ENCODE data around the gene HDAC4. TPM values are rescaled to one million over a fixed set of nuclear protein-coding genes. Genes with fewer than 3 reads are reported as not detected.

HDAC4 gene
- total RNA-seq, 2 donors from 2014 or later, result 9.3 to 139 TPM

DNA sequence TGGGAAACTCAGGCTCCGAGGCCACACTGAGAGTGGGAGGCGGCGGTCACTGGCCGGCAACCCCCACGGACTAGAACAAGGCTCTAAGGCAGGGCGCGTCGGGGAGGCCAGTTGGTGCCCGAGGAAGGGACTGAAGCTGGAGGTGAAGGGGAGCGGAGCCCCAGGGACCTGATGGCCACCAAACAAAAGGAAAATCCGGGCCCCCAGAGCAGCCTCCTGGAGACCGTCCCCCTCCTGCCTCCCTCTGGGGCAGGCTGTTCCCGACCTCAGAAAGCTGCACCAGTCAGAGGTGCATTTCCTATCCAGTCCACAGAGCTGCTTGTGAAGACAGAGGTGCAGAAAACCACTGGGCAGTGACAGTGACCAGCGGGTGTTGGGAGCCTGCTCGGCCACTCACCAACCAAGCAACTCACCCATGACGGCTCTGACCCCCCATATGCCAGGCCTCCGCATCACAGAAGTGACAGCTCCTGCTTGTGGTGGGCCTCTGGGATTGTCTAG is 380.2 kb downstream of the HDAC4 start:
- no peaks in the 10 kb centered on the region for H3K9me3 ChIP-seq
- no peaks in the 10 kb centered on the region for H3K27me3 ChIP-seq
- no peaks in the 10 kb centered on the region for H3K4me1 ChIP-seq
- H3K36me3 ChIP-seq (replicated peaks in 1 of 2; ENCODE audit: insufficient read depth in 1 of 2, low read depth in 2 of 2), result no peaks in the 10 kb centered on the region
- no peak for ATAC-seq
- TF ChIP-seq, protein P1, sequence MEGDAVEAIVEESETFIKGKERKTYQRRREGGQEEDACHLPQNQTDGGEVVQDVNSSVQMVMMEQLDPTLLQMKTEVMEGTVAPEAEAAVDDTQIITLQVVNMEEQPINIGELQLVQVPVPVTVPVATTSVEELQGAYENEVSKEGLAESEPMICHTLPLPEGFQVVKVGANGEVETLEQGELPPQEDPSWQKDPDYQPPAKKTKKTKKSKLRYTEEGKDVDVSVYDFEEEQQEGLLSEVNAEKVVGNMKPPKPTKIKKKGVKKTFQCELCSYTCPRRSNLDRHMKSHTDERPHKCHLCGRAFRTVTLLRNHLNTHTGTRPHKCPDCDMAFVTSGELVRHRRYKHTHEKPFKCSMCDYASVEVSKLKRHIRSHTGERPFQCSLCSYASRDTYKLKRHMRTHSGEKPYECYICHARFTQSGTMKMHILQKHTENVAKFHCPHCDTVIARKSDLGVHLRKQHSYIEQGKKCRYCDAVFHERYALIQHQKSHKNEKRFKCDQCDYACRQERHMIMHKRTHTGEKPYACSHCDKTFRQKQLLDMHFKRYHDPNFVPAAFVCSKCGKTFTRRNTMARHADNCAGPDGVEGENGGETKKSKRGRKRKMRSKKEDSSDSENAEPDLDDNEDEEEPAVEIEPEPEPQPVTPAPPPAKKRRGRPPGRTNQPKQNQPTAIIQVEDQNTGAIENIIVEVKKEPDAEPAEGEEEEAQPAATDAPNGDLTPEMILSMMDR (IDR thresholded peaks at IDR 0.05), result no peak
- TF ChIP-seq POLR2A (IDR thresholded peaks at IDR 0.05), result no peak
- DNase-seq, result no peak
- H3K4me3 ChIP-seq, result no peak overlapping the region
- intact Hi-C loops (cut with DNase I), result no loop called here
- WGBS, 2 donors, result 66 to 75% methylated on average over 13 to 17 of the region's 17 CpGs
- H3K27ac ChIP-seq, result no peak overlapping the region

DNA sequence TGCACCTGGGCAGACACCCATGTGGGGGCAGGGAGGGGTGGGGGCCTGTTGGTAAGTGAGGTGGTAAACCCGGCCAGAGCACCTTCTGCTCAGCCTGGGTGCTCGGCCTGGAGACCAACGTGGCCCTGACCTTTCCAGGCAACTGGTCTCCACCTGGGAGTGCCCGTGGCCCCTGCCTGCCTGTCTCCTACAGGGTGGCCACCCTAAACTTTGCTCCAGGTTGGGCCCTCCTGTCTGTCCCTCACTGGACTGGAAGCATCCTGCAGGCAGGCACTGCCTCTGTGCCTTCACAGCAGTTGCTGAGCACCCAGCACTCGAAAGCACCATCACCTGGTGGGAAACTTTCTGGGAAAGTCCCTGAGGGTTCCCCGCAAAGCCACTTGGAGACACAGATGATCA is 381.6 kb downstream of the HDAC4 start:
- DNase-seq (no peak), ATAC-seq (no peak)
- H3K27ac ChIP-seq, result no peak overlapping the region
- intact Hi-C loops (cut with DNase I), result no loop called here
- no peaks in the 10 kb centered on the region for H3K36me3 ChIP-seq (replicated peaks in 1 of 2; ENCODE audit: insufficient read depth in 1 of 2, low read depth in 2 of 2)
- 76 to 80% methylated on average over 5 to 6 of the region's 6 CpGs for WGBS, 2 donors
- H3K27me3 ChIP-seq, result no peaks in the 10 kb centered on the region
- H3K4me3 ChIP-seq, result no peak overlapping the region
- no peaks in the 10 kb centered on the region for H3K9me3 ChIP-seq
- H3K4me1 ChIP-seq, result no peaks in the 10 kb centered on the region
- no peak for TF ChIP-seq POLR2A (IDR thresholded peaks at IDR 0.05)
- TF ChIP-seq, protein P1 (IDR thresholded peaks at IDR 0.05), result no peak

DNA sequence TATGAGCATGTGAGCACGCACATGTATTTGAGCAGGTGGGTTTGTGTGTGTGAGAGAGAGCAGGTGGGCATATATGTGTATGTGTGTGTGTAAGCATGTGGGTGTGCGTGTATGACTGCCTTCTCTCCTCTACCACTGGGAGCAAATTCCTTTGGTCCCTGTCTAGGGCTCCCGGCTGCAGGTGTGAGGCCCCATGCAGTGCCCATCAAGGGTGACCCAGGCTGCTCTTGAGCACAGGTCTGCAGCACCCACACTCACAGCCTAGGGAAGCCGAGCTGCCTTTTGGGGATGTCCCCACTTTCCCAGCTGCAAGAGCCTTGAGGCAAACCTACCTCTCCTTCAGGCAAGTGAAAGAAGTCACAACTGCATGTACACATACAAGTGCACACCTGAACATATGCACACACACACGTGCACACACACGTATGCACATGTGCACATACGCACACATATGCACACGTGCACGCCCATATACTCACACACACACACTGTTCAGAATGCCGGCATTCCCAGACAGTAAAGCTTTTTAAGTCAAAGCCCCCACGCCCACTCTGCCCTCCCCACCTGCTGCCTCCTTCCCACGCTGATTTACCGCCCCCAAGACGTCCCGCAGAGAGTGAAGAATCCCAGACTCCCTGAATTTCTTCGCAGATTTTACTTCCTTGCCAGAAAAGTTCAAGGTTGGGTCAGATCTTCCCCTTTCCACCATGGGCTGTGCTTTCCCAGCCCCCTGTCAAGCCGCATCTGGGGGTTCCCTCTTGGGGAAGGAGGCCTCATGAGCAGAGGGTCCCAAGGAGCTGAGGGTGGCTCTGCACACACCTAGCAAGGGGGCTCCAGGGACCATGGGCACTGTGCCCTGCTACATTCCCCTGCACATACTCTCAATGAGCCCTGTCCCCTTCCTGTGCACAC is 382.3 kb downstream of the HDAC4 start:
- Histone ChIP-seq H3K4me3 (no peak overlapping the region), H3K9me3 (no peaks in the 10 kb centered on the region), H3K36me3 (replicated peaks in 1 of 2; ENCODE audit: insufficient read depth in 1 of 2, low read depth in 2 of 2) (no peaks in the 10 kb centered on the region), H3K27ac (no peak overlapping the region), H3K4me1 (no peaks in the 10 kb centered on the region), H3K27me3 (no peaks in the 10 kb centered on the region)
- ATAC-seq (no peak), DNase-seq (no peak)
- TF ChIP-seq, protein P1 (IDR thresholded peaks at IDR 0.05), result no peak
- TF ChIP-seq POLR2A (IDR thresholded peaks at IDR 0.05), result no peak
- intact Hi-C loops (cut with DNase I), result no loop called here
- 66 to 71% methylated on average over 17 of the region's 17 CpGs for WGBS, 2 donors

DNA sequence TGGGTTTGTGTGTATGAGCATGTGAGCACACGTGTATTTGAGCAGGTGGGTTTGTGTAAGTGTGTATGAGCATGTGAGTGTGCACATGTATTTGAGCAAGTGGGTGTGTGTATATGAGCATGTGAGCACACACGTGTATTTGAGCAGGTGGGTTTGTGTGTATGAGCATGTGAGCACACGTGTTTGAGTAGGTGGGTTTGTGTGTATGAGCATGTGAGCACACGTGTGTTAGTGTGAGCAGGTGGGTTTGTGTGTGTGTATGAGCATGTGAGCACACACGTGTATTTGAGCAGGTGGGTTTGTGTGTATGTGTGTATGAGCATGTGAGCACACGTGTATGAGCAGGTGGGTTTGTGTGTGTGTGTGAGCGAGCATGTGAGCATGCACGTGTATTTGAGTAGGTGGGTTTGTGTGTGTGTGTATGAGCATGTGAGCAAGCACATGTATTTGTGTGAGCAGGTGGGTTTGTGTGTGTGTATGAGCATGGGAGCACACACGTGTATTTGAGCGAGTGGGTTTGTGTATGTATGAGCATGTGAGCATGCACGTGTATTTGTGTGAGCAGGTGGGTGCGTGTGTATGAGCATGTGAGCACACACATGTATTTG is 383.2 kb downstream of the HDAC4 start:
- H3K36me3 ChIP-seq (replicated peaks in 1 of 2; ENCODE audit: insufficient read depth in 1 of 2, low read depth in 2 of 2), result no peaks in the 10 kb centered on the region
- no peak for TF ChIP-seq POLR2A (IDR thresholded peaks at IDR 0.05)
- TF ChIP-seq, protein P1 (IDR thresholded peaks at IDR 0.05), result no peak
- DNase-seq (no peak), ATAC-seq (no peak)
- no peak overlapping the region for H3K4me3 ChIP-seq
- no peaks in the 10 kb centered on the region for H3K27me3 ChIP-seq
- no peak overlapping the region for H3K27ac ChIP-seq
- H3K4me1 ChIP-seq, result no peaks in the 10 kb centered on the region
- WGBS, 2 donors, result 64 to 75% methylated on average over 12 of the region's 12 CpGs
- H3K9me3 ChIP-seq, result no peaks in the 10 kb centered on the region
- intact Hi-C loops (cut with DNase I), result no loop called here
